Measurements from ENCODE around the gene CHMP6. TPM values are rescaled to one million over a fixed set of nuclear protein-coding genes. Genes with fewer than 3 reads are reported as not detected.
A peak's percentile ranks its signal among the peaks of the same experiment; 100 is the strongest.

CHMP6 gene
- total and polyA plus RNA-seq, 11 donors, result 17.9 to 35.5 (median 19.6) TPM

- WGBS, 4 donors, result 83 to 95% (median 94%) methylated on average over 1 to 8 of the region's 8 CpGs
- intact Hi-C loops (cut with DNase I), result no loop called here
- H3K36me3 ChIP-seq, result peaks cover 4 to 51% (median 48%) of the 10 kb centered on the region in 9 donors
These were observed 8.6 kb downstream of the CHMP6 start for GRCh38 chr17:81000334-81000630.

GRCh38 chr17:81000631-81001357, 9.2 kb downstream of the CHMP6 start:
- peaks cover 4 to 46% (median 43%) of the 10 kb centered on the region in 9 donors for H3K36me3 ChIP-seq
- no peak for TF ChIP-seq POLR2A (IDR thresholded peaks at IDR 0.05)
- TF ChIP-seq CTCF (IDR thresholded peaks at IDR 0.05), result no peak
- WGBS, 4 donors, result 60 to 77% (median 68%) methylated on average over 13 to 18 of the region's 18 CpGs
- no peak overlapping the region for H3K4me3 ChIP-seq
- no peak overlapping the region for H3K27ac ChIP-seq
- H3K27me3 ChIP-seq, result peaks cover 10 to 31% (median 16%) of the 10 kb centered on the region in 9 donors
- peaks cover 0 to 37% (median 26%) of the 10 kb centered on the region in 12 donors for H3K4me1 ChIP-seq
- peak; percentile 29 to 54 (median 36) for ATAC-seq
- H3K9me3 ChIP-seq, result no peaks in the 10 kb centered on the region
- intact Hi-C loops (cut with DNase I), result no loop called here
- peak in 1 of 5 donors; percentile 37 for DNase-seq

More at GRCh38 chr17:81000334-81000630, 8.6 kb downstream of the CHMP6 start:
- Histone ChIP-seq H3K27me3 (peaks cover 10 to 26% (median 16%) of the 10 kb centered on the region in 9 donors), H3K4me1 (peaks cover 0 to 37% (median 26%) of the 10 kb centered on the region in 12 donors), H3K9me3 (no peaks in the 10 kb centered on the region), H3K4me3 (no peak overlapping the region), H3K27ac (no peak overlapping the region)
- DNase-seq (no peak), ATAC-seq (no peak)
- TF ChIP-seq CTCF (IDR thresholded peaks at IDR 0.05) (no peak), POLR2A (IDR thresholded peaks at IDR 0.05) (no peak)

- no peak overlapping the region for H3K27ac ChIP-seq
- peaks cover 0 to 37% (median 26%) of the 10 kb centered on the region in 12 donors for H3K4me1 ChIP-seq
- DNase-seq (no peak), ATAC-seq (peak in 2 of 4 donors; percentile 3)
- H3K27me3 ChIP-seq, result peaks cover 10 to 32% (median 16%) of the 10 kb centered on the region in 9 donors
- H3K36me3 ChIP-seq, result peaks cover 0 to 34% (median 31%) of the 10 kb centered on the region in 9 donors
- no peaks in the 10 kb centered on the region for H3K9me3 ChIP-seq
- TF ChIP-seq POLR2A (IDR thresholded peaks at IDR 0.05) (no peak), CTCF (IDR thresholded peaks at IDR 0.05) (no peak)
- WGBS, 4 donors, result 68 to 82% (median 78%) methylated on average over 10 of the region's 10 CpGs
- H3K4me3 ChIP-seq, result no peak overlapping the region
- intact Hi-C loops (cut with DNase I), result no loop called here
These were observed 10.4 kb downstream of the CHMP6 start for GRCh38 chr17:81002013-81002384.

GRCh38 chr17:81002409-81003361, 11.0 kb downstream of the CHMP6 start:
- H3K4me3 ChIP-seq, result no peak overlapping the region
- no peaks in the 10 kb centered on the region for H3K9me3 ChIP-seq
- 43 to 49% (median 46%) methylated on average over 21 of the region's 21 CpGs for WGBS, 4 donors
- H3K27ac ChIP-seq, result no peak overlapping the region
- peaks cover 0 to 37% (median 26%) of the 10 kb centered on the region in 12 donors for H3K4me1 ChIP-seq
- H3K36me3 ChIP-seq, result peaks cover 0 to 27% (median 24%) of the 10 kb centered on the region in 9 donors
- peak; percentile 23 to 59 (median 46) for ATAC-seq
- H3K27me3 ChIP-seq, result peaks cover 10 to 32% (median 16%) of the 10 kb centered on the region in 9 donors
- peak in 4 of 5 donors; percentile 58 to 72 (median 66) for DNase-seq
- intact Hi-C loops (cut with DNase I), result no loop called here
- TF ChIP-seq POLR2A (IDR thresholded peaks at IDR 0.05), result no peak
